Measurements from ENCODE around the gene SNX2.

DNA sequence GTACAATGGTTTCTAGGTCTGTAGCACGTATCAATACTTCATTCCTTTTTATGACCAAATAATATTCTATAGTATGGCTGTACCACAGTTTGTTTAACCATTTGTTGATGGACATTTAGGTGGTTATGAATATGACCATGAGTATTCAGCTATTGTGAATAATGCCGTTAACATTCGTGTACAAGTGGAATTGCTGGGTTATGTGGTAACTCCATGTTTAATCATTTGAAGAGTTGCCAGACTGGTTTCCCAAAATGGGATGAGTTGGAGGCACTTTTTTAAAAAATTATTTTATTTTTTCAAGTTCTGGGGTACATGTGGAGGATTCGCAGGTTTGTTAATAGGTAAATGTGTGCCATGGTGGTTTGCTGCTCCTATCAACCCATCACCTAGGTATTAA, 4.6 kb downstream of the SNX2 start:
- TF ChIP-seq POLR2A (IDR thresholded peaks at IDR 0.05) (no peak), CTCF (IDR thresholded peaks at IDR 0.05) (no peak), EP300 (IDR thresholded peaks at IDR 0.05) (no peak), POLR2AphosphoS5 (IDR thresholded peaks at IDR 0.05) (no peak)

Measured in sigmoid colon (tissue), 4 donors.